Endodermal cell (in vitro differentiated cells): ENCODE results near the gene SULT6B1. TPM values are rescaled to one million over a fixed set of nuclear protein-coding genes. Genes with fewer than 3 reads are reported as not detected.
"Not testable (repeated sequence)": the region's sequence is repeated elsewhere in the genome, so short reads cannot be mapped to it uniquely, and the experiment has no call there.

Source experiments
- DNase-seq: peaks from one replicate; pipeline ENCODE4 v3.0.0-alpha.2; 2017
- H3K27ac ChIP-seq: 2 replicates; pipeline ENCODE4 v1.5.1; 2013; ENCODE audit warnings: mild to moderate bottlenecking, low read depth, low read length, moderate library complexity
- H3K27me3 ChIP-seq: 2 replicates; pipeline ENCODE4 v1.6.1; 2013; ENCODE audit warnings: mild to moderate bottlenecking, low read length, moderate library complexity; ENCODE audit not compliant: insufficient read depth, control insufficient read depth, poor library complexity, severe bottlenecking
- H3K36me3 ChIP-seq: 2 replicates; pipeline ENCODE4 v1.7.0; 2013; ENCODE audit warnings: mild to moderate bottlenecking, low read length, moderate library complexity; ENCODE audit not compliant: control insufficient read depth, insufficient read depth
- H3K4me1 ChIP-seq: one replicate; pipeline ENCODE4 v1.7.0; 2013; ENCODE audit warnings: low read length; ENCODE audit not compliant: control insufficient read depth, insufficient read depth
- H3K4me3 ChIP-seq: 2 replicates; pipeline ENCODE4 v1.5.1; 2013; ENCODE audit warnings: mild to moderate bottlenecking, low read length, moderate library complexity
- H3K9ac ChIP-seq: 2 replicates; pipeline ENCODE4 v1.6.1; 2013; ENCODE audit warnings: mild to moderate bottlenecking, low read length, moderate library complexity; ENCODE audit not compliant: poor library complexity, severe bottlenecking; ENCODE audit errors: extremely low read depth
- H3K9me3 ChIP-seq: 2 replicates; pipeline ENCODE4 v1.6.1; 2013; ENCODE audit warnings: mild to moderate bottlenecking, low read length, moderate library complexity; ENCODE audit not compliant: control insufficient read depth
- H3K27ac Mint-ChIP-seq: 2 replicates; pipeline ENCODE4 v1.8.0; 2020; ENCODE audit warnings: mixed read lengths
- H3K27me3 Mint-ChIP-seq: 2 replicates; pipeline ENCODE4 v1.8.0; 2021; ENCODE audit warnings: mild to moderate bottlenecking, mixed read lengths; ENCODE audit not compliant: insufficient read depth
- H3K36me3 Mint-ChIP-seq: 2 replicates; pipeline ENCODE4 v1.8.0; 2020; ENCODE audit warnings: low read depth, mixed read lengths
- H3K4me1 Mint-ChIP-seq: 2 replicates; pipeline ENCODE4 v1.8.0; 2020; ENCODE audit warnings: mixed read lengths
- H3K4me3 Mint-ChIP-seq: 2 replicates; pipeline ENCODE4 v1.8.0; 2020; ENCODE audit warnings: mild to moderate bottlenecking, moderate library complexity, mixed read lengths
- H3K9me3 Mint-ChIP-seq: 2 replicates; pipeline ENCODE4 v1.8.0; 2020; ENCODE audit warnings: mild to moderate bottlenecking, mixed read lengths
- CTCF ChIP-seq: fragments of 200-600 bp; sonication (generic); conservative IDR thresholded peaks from 2 replicates; pipeline ENCODE4 v1.5.0; 2021; ENCODE audit warnings: antibody characterized with exemption, mild to moderate bottlenecking
- WGBS, 2 experiments: methylation state at CpG; one replicate each; pipeline versions ENCODE4 v1.1.5 to v1.1.7; 2013; ENCODE audit warnings: missing lambda C conversion rate in 2 of 2, mixed read lengths in 1 of 2; ENCODE audit not compliant: insufficient coverage in 1 of 2, insufficient read length in 1 of 2; 5-methylcytosine and 5-hydroxymethylcytosine counted together
- total RNA-seq, 2 donors: library from RNA; stranded (reverse); fragmentation: NEBNext Ultra II Directional in 1 of 2; extraction: Animal tissue kit (Norgen Biotek cat#: 25700) in 1 of 2; gene quantifications; 2 replicates in 1 of 2; 3 replicates in 1 of 2; pipeline ENCODE4 v1.2.1, GENCODE V29; 2021

Gene SULT6B1
- total RNA-seq, 2 donors from 2014 or later: not detected

- Histone ChIP-seq H3K27ac (no peak overlapping the region), H3K36me3 (peaks cover 34% of the 10 kb centered on the region), H3K9ac (peak overlapping the region; percentile 81), H3K4me3 (peak overlapping the region; percentile 98), H3K4me1 (peaks cover 5% of the 10 kb centered on the region), H3K27me3 (no peaks in the 10 kb centered on the region), H3K9me3 (no peaks in the 10 kb centered on the region)
- peaks cover 21% of the 10 kb centered on the region for H3K36me3 Mint-ChIP-seq
- peak; percentile 45 for DNase-seq
- no peak overlapping the region for H3K27ac Mint-ChIP-seq
- WGBS, 2 experiments: 1 to 2% methylated on average over 8 of the region's 8 CpGs
- no peak overlapping the region for H3K4me3 Mint-ChIP-seq
- no peak for TF ChIP-seq CTCF
- H3K4me1 Mint-ChIP-seq: peaks cover 17% of the 10 kb centered on the region
- no peaks in the 10 kb centered on the region for H3K9me3 Mint-ChIP-seq
- H3K27me3 Mint-ChIP-seq: no peaks in the 10 kb centered on the region
These were observed 42.1 kb upstream of the SULT6B1 start for GRCh38 chr2:37230581-37230980.

GRCh38 chr2:37228788-37229187 is 40.3 kb upstream of the SULT6B1 start:
- Histone ChIP-seq H3K36me3 (peaks cover 36% of the 10 kb centered on the region), H3K9ac (no peak overlapping the region), H3K27ac (no peak overlapping the region), H3K4me1 (peaks cover 5% of the 10 kb centered on the region), H3K9me3 (no peaks in the 10 kb centered on the region), H3K27me3 (no peaks in the 10 kb centered on the region), H3K4me3 (no peak overlapping the region)
- Mint-ChIP-seq H3K4me3 (no peak overlapping the region), H3K4me1 (peaks cover 26% of the 10 kb centered on the region), H3K27me3 (no peaks in the 10 kb centered on the region), H3K9me3 (no peaks in the 10 kb centered on the region), H3K36me3 (peaks cover 16% of the 10 kb centered on the region), H3K27ac (no peak overlapping the region)
- no peak for DNase-seq
- WGBS, 2 experiments: 86 to 99% methylated on average over 2 to 3 of the region's 3 CpGs
- no peak for TF ChIP-seq CTCF

GRCh38 chr2:37226863-37227262 is 38.4 kb upstream of the SULT6B1 start:
- Mint-ChIP-seq H3K4me1 (peaks cover 26% of the 10 kb centered on the region), H3K27ac (peak overlapping the region; percentile 56), H3K9me3 (no peaks in the 10 kb centered on the region), H3K27me3 (no peaks in the 10 kb centered on the region), H3K4me3 (peak overlapping the region; percentile 39), H3K36me3 (peaks cover 33% of the 10 kb centered on the region)
- peak; percentile 63 for DNase-seq
- Histone ChIP-seq H3K36me3 (peaks cover 53% of the 10 kb centered on the region), H3K9me3 (no peaks in the 10 kb centered on the region), H3K9ac (peak overlapping the region; percentile 1), H3K27ac (no peak overlapping the region), H3K4me1 (peaks cover 5% of the 10 kb centered on the region), H3K4me3 (peak overlapping the region; percentile 62), H3K27me3 (no peaks in the 10 kb centered on the region)
- 71% methylated on average over 4 of the region's 4 CpGs; no CpG with 5 or more reads in 1 of the 2 experiments for WGBS, 2 experiments
- peak; percentile 36 for TF ChIP-seq CTCF

GRCh38 chr2:37225129-37225528 is 36.7 kb upstream of the SULT6B1 start:
- H3K27me3 Mint-ChIP-seq, H3K4me1 ChIP-seq, H3K9me3 Mint-ChIP-seq, H3K27ac ChIP-seq, DNase-seq, H3K9me3 ChIP-seq, H3K9ac ChIP-seq, H3K27me3 ChIP-seq: not testable (repeated sequence)
- Histone ChIP-seq H3K4me3 (peak overlapping the region; percentile 57), H3K36me3 (peaks cover 70% of the 10 kb centered on the region)
- Mint-ChIP-seq H3K4me3 (peak overlapping the region; percentile 4), H3K4me1 (peaks cover 26% of the 10 kb centered on the region), H3K36me3 (peaks cover 50% of the 10 kb centered on the region), H3K27ac (peak overlapping the region; percentile 67)
- WGBS, 2 experiments: no CpG with 5 or more reads among the region's 2 CpGs
